K562 (cell line): ENCODE results near the gene PDE6G.

Experiments used
- FIP1L1 ChIP-seq: fragments of 200-400 bp; formaldehyde crosslinking; IDR thresholded peaks from 2 replicates; pipeline ENCODE4 v1.6.1; 2018; ENCODE audit warnings: mild to moderate bottlenecking, low read depth, low read length; ENCODE audit not compliant: poor library complexity, severe bottlenecking
- SMARCC2 ChIP-seq: fragments of 450-650 bp; IDR thresholded peaks from 2 replicates; pipeline ENCODE4 v1.6.1; 2017; ENCODE audit warnings: antibody characterized with exemption, moderate library complexity, mild to moderate bottlenecking, low read depth
- TCF3 ChIP-seq: sonication (generic); formaldehyde crosslinking; IDR thresholded peaks from 2 replicates; pipeline ENCODE4 v1.4.0; 2020; ENCODE audit warnings: mild to moderate bottlenecking, missing genetic modification reagents
- TF ChIP-seq, protein P1 (sequence below): fragments of 450-650 bp; IDR thresholded peaks from one replicate; pipeline ENCODE4 v1.6.1; 2018; ENCODE audit warnings: mild to moderate bottlenecking, moderate library complexity; ENCODE audit not compliant: partially characterized antibody
- TF ChIP-seq, protein P2 (sequence below): fragments of 450-650 bp; formaldehyde crosslinking; conservative IDR thresholded peaks from 2 replicates; pipeline ENCODE4 v1.4.0; 2022; ENCODE audit warnings: mild to moderate bottlenecking, missing genetic modification characterization
- TF ChIP-seq, protein P3 (sequence below), 3 experiments: IDR thresholded peaks in 2 of 3; conservative IDR thresholded peaks in 1 of 3; 2 replicates each; pipeline ENCODE4 v1.5.1; 2011 to 2012; ENCODE audit warnings: low read length in 3 of 3, mild to moderate bottlenecking in 3 of 3, control low read depth in 2 of 3, improper control_type of control experiment in 1 of 3, inconsistent platforms in 1 of 3, low read depth in 1 of 3, mixed read lengths in 1 of 3, moderate library complexity in 1 of 3; ENCODE audit not compliant: insufficient read depth in 2 of 3

DNA sequence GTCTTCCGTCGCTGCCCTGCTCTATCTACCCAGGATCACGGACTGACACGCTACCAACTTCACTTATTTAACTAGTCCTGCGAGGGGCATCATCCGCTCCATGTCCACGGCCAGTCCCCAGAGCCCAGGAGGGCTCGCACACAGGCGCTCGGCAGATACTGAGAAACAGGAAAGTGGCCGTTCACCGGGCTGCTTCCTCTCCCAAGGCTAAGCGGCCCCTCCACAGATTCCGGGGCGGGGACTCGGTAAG is 9.7 kb upstream of the PDE6G start:
- TF ChIP-seq, protein P1, sequence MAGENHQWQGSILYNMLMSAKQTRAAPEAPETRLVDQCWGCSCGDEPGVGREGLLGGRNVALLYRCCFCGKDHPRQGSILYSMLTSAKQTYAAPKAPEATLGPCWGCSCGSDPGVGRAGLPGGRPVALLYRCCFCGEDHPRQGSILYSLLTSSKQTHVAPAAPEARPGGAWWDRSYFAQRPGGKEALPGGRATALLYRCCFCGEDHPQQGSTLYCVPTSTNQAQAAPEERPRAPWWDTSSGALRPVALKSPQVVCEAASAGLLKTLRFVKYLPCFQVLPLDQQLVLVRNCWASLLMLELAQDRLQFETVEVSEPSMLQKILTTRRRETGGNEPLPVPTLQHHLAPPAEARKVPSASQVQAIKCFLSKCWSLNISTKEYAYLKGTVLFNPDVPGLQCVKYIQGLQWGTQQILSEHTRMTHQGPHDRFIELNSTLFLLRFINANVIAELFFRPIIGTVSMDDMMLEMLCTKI: no peak
- TF ChIP-seq TCF3 (CRISPR knock-in tag): no peak
- TF ChIP-seq, protein P2, sequence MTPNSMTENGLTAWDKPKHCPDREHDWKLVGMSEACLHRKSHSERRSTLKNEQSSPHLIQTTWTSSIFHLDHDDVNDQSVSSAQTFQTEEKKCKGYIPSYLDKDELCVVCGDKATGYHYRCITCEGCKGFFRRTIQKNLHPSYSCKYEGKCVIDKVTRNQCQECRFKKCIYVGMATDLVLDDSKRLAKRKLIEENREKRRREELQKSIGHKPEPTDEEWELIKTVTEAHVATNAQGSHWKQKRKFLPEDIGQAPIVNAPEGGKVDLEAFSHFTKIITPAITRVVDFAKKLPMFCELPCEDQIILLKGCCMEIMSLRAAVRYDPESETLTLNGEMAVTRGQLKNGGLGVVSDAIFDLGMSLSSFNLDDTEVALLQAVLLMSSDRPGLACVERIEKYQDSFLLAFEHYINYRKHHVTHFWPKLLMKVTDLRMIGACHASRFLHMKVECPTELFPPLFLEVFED (CRISPR knock-in tag): no peak
- no peak for TF ChIP-seq SMARCC2
- no peak for TF ChIP-seq FIP1L1
- TF ChIP-seq, protein P3, sequence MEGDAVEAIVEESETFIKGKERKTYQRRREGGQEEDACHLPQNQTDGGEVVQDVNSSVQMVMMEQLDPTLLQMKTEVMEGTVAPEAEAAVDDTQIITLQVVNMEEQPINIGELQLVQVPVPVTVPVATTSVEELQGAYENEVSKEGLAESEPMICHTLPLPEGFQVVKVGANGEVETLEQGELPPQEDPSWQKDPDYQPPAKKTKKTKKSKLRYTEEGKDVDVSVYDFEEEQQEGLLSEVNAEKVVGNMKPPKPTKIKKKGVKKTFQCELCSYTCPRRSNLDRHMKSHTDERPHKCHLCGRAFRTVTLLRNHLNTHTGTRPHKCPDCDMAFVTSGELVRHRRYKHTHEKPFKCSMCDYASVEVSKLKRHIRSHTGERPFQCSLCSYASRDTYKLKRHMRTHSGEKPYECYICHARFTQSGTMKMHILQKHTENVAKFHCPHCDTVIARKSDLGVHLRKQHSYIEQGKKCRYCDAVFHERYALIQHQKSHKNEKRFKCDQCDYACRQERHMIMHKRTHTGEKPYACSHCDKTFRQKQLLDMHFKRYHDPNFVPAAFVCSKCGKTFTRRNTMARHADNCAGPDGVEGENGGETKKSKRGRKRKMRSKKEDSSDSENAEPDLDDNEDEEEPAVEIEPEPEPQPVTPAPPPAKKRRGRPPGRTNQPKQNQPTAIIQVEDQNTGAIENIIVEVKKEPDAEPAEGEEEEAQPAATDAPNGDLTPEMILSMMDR (IDR thresholded peaks at IDR 0.05 in 2 of 3, conservative IDR thresholded peaks at IDR 0.05 in 1 of 3; ENCODE audit: insufficient read depth in 2 of 3, low read depth in 1 of 3, low read length in 3 of 3): no peak
